ENCODE measurements around the gene KSR1. TPM values are rescaled to one million over a fixed set of nuclear protein-coding genes. Genes with fewer than 3 reads are reported as not detected.
A peak's percentile ranks its signal among the peaks of the same experiment; 100 is the strongest.

The KSR1 gene
- total and polyA plus RNA-seq, 9 of the 15 experiments (the other 6 are each of a cell fraction or from before 2014, with no cell fraction given): 1.4 to 51.7 (median 18.4) TPM

- TF ChIP-seq CHD4 (IDR thresholded peaks at IDR 0.05; ENCODE audit: insufficient read depth, insufficient replicate concordance, low read depth, low read length, poor library complexity, severe bottlenecking): no peak
- TF ChIP-seq RNF2 (IDR thresholded peaks at IDR 0.05): peak; percentile 78; the same call in 1 of the 2 replicates
- TF ChIP-seq ZNF830 (CRISPR knock-in tag; IDR thresholded peaks at IDR 0.05): 0 out of 2 replicates have a peak, but pooled peaks have one; percentile 61
- TF ChIP-seq, protein P1, sequence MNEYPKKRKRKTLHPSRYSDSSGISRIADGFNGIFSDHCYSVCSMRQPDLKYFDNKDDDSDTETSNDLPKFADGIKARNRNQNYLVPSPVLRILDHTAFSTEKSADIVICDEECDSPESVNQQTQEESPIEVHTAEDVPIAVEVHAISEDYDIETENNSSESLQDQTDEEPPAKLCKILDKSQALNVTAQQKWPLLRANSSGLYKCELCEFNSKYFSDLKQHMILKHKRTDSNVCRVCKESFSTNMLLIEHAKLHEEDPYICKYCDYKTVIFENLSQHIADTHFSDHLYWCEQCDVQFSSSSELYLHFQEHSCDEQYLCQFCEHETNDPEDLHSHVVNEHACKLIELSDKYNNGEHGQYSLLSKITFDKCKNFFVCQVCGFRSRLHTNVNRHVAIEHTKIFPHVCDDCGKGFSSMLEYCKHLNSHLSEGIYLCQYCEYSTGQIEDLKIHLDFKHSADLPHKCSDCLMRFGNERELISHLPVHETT (CRISPR knock-in tag; conservative IDR thresholded peaks at IDR 0.05 in 1 of 2, IDR thresholded peaks at IDR 0.05 in 1 of 2): 0 out of 4 replicates have a peak, but pooled peaks of 1 of the 2 experiments have one; percentile 31
- 0 out of 2 replicates have a peak, but pooled peaks have one; percentile 38 for TF ChIP-seq ZNF41 (CRISPR knock-in tag; conservative IDR thresholded peaks at IDR 0.05)
- no peak for TF ChIP-seq GTF2E2 (tag; IDR thresholded peaks at IDR 0.05)
- peak; percentile 95 for TF ChIP-seq ZNF175 (CRISPR knock-in tag; IDR thresholded peaks at IDR 0.05; ENCODE audit: low read depth)
- peak; percentile 98 for TF ChIP-seq ATF4 (CRISPR knock-in tag; IDR thresholded peaks at IDR 0.05)
- peak; percentile 82 for TF ChIP-seq L3MBTL2 (IDR thresholded peaks at IDR 0.05)
- TF ChIP-seq TARDBP (IDR thresholded peaks at IDR 0.05): peak; percentile 35; the same call in 1 of the 2 replicates
- peak; percentile 82 for TF ChIP-seq SMARCE1 (IDR thresholded peaks at IDR 0.05)
- TF ChIP-seq, protein P2, sequence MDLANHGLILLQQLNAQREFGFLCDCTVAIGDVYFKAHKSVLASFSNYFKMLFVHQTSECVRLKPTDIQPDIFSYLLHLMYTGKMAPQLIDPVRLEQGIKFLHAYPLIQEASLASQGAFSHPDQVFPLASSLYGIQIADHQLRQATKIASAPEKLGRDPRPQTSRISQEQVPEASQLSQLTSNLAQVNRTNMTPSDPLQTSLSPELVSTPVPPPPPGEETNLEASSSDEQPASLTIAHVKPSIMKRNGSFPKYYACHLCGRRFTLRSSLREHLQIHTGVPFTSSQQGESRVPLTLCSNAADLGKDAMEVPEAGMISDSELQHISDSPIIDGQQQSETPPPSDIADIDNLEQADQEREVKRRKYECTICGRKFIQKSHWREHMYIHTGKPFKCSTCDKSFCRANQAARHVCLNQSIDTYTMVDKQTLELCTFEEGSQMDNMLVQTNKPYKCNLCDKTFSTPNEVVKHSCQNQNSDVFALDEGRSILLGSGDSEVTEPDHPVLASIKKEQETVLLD (IDR thresholded peaks at IDR 0.05): peak; percentile 77; the same call in 1 of the 2 replicates
- TF ChIP-seq, protein P3, sequence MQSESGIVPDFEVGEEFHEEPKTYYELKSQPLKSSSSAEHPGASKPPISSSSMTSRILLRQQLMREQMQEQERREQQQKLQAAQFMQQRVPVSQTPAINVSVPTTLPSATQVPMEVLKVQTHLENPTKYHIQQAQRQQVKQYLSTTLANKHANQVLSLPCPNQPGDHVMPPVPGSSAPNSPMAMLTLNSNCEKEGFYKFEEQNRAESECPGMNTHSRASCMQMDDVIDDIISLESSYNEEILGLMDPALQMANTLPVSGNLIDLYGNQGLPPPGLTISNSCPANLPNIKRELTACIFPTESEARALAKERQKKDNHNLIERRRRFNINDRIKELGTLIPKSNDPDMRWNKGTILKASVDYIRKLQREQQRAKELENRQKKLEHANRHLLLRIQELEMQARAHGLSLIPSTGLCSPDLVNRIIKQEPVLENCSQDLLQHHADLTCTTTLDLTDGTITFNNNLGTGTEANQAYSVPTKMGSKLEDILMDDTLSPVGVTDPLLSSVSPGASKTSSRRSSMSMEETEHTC (IDR thresholded peaks at IDR 0.05): no peak
- TF ChIP-seq TCF3 (CRISPR knock-in tag; IDR thresholded peaks at IDR 0.05): peak; percentile 70
- peak; percentile 61; the same call in 1 of the 2 replicates for TF ChIP-seq LEF1 (IDR thresholded peaks at IDR 0.05)
- TF ChIP-seq, protein P4, sequence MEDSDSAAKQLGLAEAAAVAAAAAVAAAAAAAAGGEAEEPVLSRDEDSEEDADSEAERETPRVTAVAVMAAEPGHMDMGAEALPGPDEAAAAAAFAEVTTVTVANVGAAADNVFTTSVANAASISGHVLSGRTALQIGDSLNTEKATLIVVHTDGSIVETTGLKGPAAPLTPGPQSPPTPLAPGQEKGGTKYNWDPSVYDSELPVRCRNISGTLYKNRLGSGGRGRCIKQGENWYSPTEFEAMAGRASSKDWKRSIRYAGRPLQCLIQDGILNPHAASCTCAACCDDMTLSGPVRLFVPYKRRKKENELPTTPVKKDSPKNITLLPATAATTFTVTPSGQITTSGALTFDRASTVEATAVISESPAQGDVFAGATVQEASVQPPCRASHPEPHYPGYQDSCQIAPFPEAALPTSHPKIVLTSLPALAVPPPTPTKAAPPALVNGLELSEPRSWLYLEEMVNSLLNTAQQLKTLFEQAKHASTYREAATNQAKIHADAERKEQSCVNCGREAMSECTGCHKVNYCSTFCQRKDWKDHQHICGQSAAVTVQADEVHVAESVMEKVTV (CRISPR knock-in tag; IDR thresholded peaks at IDR 0.05): no peak
- TF ChIP-seq NCOR1 (IDR thresholded peaks at IDR 0.05): peak; percentile 88
- no peak for TF ChIP-seq SIN3A (IDR thresholded peaks at IDR 0.05; ENCODE audit: borderline replicate concordance in 2 of 2, control insufficient read depth in 1 of 2, low read depth in 2 of 2, low read length in 2 of 2)
- peak; percentile 36 to 69; a peak in 3 of 4 replicates for TF ChIP-seq TRIM24 (IDR thresholded peaks at IDR 0.05)
- peak in 1 of 2 experiments; percentile 22; a peak in 2 of 4 replicates for TF ChIP-seq ETV6 (IDR thresholded peaks at IDR 0.05; ENCODE audit: borderline replicate concordance in 1 of 2, low read depth in 2 of 2, low read length in 1 of 2)
- no peak for TF ChIP-seq ETV6 (CRISPR knock-in tag; IDR thresholded peaks at IDR 0.05; ENCODE audit: borderline replicate concordance)
These were observed 73.1 kb downstream of the KSR1 start (continued) for GRCh38 chr17:27529230-27529796.
